Activated T-cell treated with anti-CD3 and anti-CD28 coated beads for 1 hour (primary cell): ENCODE measurements around the gene TACC2.
A peak's percentile ranks its signal among the peaks of the same experiment; 100 is the strongest.

Experiments
- DNase-seq: peaks from one replicate; pipeline ENCODE4 v3.0.0-alpha.2; 2020; ENCODE audit warnings: low read depth

TACC2 gene

GRCh38 chr10:122298206-122298597 is 309.2 kb downstream of the TACC2 start:
- no peak for DNase-seq

DNA sequence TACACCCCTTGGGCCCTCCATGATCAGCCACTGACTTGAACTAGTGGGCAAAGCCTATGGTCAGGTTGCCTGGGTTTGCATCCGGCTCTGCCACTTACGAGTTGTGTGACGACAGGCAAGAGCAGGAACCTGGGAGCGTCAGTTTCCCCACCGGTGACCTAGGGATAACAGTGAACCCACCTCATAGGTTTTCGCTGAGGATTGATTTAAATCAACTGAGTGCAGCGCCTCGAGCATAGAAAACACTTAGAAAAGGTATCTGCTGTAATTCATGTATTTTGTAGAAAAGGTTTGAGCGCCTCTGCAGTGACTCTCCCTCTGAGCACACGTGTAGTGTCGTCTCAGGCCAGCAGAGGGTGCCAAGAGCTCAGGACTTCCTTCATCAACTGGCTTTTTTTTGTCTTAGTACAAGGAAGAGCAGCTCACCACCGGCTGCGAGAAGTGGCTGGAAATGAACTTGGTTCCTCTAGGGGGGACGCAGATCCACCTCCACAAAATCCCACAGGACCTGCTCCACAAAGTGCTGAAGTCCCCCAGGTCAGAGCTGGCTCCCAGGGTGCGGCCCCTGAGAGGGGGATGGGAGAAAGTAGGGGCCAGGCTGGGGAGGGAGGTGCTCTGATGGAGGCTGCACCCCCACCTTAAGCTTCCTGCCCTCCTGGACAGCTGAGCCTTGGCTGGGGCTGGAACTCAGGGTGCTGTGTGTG is 309.8 kb downstream of the TACC2 start:
- peak; percentile 59 for DNase-seq

- DNase-seq: no peak
Observed at GRCh38 chr10:122299423-122300075, 310.6 kb downstream of the TACC2 start.

GRCh38 chr10:122301055-122301810 is 312.3 kb downstream of the TACC2 start:
- DNase-seq: no peak

- DNase-seq: no peak
Observed at GRCh38 chr10:122301811-122302115, 312.8 kb downstream of the TACC2 start.

GRCh38 chr10:122302315-122302714 is 313.4 kb downstream of the TACC2 start:
- no peak for DNase-seq

DNA sequence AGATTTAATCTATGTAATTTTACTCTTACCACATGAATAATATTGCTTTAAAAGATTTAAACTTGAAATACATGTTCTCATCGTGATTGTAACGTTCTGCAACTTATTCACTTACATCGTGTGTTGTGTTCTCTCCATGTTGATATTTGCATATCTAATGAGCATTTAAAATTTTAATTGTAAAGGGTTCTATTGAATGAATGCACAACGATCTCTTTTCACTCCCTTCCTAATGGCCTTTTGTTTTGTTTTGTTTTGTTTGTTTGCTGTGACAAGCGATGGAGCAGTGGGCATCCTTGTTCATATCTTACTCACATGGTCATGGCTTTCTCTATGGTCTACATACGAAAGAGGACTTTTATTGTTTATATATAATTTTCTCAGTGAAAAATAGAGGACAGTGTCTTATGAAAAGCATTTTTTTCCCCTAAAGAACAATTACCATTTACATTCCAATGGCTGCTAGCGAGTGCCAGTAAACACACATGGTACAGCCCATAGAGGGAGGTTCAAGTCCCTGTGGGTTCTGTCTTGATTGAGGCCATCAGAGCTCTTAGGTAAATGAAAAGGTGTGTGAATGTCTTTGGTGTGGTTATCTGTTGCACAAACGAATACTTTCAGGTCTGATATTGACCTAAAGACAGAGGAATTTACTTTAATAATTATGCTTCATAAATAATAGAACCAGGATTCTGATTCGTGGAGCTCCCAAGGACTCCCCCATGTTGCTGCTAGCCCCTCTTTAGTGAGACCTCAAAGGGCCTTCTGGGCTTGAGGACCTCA is 314.5 kb downstream of the TACC2 start:
- no peak for DNase-seq
